ENCODE results near the gene DES. TPM values are rescaled to one million over a fixed set of nuclear protein-coding genes. Genes with fewer than 3 reads are reported as not detected.

Gene DES
- total RNA-seq, 1 experiment from 2014 or later, result not detected

DNA sequence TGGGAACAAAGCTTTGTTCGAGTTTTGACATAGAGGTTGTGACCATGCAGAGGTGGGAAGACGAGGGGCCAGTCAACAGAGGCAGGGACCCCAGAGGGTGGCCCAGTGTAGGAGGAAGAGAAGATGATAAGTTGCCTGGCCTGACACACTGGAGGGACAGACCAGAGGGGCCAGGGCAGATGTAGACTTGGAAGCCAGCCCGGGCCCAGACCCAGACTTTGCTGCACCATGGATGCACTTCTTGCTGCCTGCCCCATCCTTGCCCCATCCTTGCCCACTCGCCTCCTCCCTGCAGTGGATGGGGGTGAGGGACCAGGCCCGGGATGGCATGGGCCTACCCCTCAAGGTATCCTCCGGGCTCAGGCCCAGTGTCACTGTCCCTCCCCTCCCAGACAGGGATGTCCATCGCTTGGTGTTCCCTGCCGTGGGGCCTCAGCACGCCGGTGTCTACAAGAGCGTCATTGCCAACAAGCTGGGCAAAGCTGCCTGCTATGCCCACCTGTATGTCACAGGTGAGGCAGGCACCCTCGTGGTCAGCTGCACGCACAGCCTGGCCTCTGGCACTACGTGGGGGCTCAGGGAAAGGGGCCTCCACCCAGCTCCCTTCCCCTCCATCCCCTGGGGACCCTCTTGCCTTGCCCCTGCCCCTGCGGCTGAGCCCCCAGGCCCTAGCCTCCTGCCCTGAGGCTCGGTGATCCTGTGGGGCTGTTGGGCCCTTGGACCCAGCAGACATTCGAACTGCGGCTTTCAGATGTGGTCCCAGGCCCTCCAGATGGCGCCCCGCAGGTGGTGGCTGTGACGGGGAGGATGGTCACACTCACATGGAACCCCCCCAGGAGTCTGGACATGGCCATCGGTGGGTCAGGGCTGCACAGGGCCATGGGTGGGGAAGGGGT, 53.5 kb downstream of the DES start:
- H3K27ac Mint-ChIP-seq (ENCODE audit: low read depth, unreplicated experiment), result no peak overlapping the region
- TF ChIP-seq, protein P1, sequence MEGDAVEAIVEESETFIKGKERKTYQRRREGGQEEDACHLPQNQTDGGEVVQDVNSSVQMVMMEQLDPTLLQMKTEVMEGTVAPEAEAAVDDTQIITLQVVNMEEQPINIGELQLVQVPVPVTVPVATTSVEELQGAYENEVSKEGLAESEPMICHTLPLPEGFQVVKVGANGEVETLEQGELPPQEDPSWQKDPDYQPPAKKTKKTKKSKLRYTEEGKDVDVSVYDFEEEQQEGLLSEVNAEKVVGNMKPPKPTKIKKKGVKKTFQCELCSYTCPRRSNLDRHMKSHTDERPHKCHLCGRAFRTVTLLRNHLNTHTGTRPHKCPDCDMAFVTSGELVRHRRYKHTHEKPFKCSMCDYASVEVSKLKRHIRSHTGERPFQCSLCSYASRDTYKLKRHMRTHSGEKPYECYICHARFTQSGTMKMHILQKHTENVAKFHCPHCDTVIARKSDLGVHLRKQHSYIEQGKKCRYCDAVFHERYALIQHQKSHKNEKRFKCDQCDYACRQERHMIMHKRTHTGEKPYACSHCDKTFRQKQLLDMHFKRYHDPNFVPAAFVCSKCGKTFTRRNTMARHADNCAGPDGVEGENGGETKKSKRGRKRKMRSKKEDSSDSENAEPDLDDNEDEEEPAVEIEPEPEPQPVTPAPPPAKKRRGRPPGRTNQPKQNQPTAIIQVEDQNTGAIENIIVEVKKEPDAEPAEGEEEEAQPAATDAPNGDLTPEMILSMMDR (IDR thresholded peaks at IDR 0.05; ENCODE audit: unreplicated experiment), result no peak
- intact Hi-C loops (cut with micrococcal nuclease), result no loop called here
- no peaks in the 10 kb centered on the region for H3K4me1 Mint-ChIP-seq (ENCODE audit: insufficient read depth, unreplicated experiment)
- no peak for DNase-seq (ENCODE audit: unreplicated experiment)
- peaks cover 2% of the 10 kb centered on the region for H3K36me3 Mint-ChIP-seq (ENCODE audit: insufficient read depth, unreplicated experiment)
- H3K27me3 Mint-ChIP-seq (ENCODE audit: insufficient read depth, unreplicated experiment), result no peaks in the 10 kb centered on the region
- no peak overlapping the region for H3K4me3 Mint-ChIP-seq (ENCODE audit: unreplicated experiment)
- H3K9me3 Mint-ChIP-seq (ENCODE audit: unreplicated experiment), result no peaks in the 10 kb centered on the region
- CTCF ChIA-PET, result interaction anchor here (0.6 to 1.3 kb wide), 2 partner anchors 10 to 14 kb away, joined by 3 to 4 read pairs; no protein-coding TSS in a partner anchor
- BruUV-seq (replicated peaks), result no TSS peak
- POLR2A ChIA-PET, result no interaction called here

DNA sequence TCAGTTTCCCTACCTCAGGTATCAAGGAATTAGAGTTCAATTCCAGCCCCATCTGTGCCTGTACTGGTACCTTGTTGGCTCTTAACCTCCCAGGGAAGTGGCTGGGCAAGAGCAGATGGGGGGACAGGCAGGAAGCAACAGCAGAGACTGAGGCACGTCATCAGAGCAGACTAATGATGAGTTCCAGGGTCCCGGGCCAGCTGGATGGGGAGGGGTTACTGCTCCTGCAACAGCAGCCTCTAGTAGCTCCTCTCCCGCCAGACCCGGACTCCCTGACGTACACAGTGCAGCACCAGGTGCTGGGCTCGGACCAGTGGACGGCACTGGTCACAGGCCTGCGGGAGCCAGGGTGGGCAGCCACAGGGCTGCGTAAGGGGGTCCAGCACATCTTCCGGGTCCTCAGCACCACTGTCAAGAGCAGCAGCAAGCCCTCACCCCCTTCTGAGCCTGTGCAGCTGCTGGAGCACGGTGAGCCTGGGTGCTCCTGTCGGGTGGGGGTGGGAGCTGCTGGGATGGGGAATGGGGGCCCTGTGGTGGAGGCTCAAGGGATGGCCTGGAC, 54.5 kb downstream of the DES start:
- TF ChIP-seq, protein P1 (IDR thresholded peaks at IDR 0.05; ENCODE audit: unreplicated experiment), result no peak
- ChIA-PET POLR2A (interaction anchor here (0.6 kb wide), 1 partner anchor 24 kb away, joined by 3 read pairs; no protein-coding TSS in a partner anchor), CTCF (interaction anchor here (1.5 to 2.3 kb wide), 2 partner anchors 57 to 70 kb away, joined by 5 to 10 read pairs; no protein-coding TSS in a partner anchor)
- intact Hi-C loops (cut with micrococcal nuclease), result no loop called here
- H3K27ac Mint-ChIP-seq (ENCODE audit: low read depth, unreplicated experiment), result no peak overlapping the region
- peaks cover 7% of the 10 kb centered on the region for H3K36me3 Mint-ChIP-seq (ENCODE audit: insufficient read depth, unreplicated experiment)
- no peaks in the 10 kb centered on the region for H3K4me1 Mint-ChIP-seq (ENCODE audit: insufficient read depth, unreplicated experiment)
- DNase-seq (ENCODE audit: unreplicated experiment), result no peak
- no peaks in the 10 kb centered on the region for H3K27me3 Mint-ChIP-seq (ENCODE audit: insufficient read depth, unreplicated experiment)
- H3K4me3 Mint-ChIP-seq (ENCODE audit: unreplicated experiment), result no peak overlapping the region
- H3K9me3 Mint-ChIP-seq (ENCODE audit: unreplicated experiment), result no peaks in the 10 kb centered on the region
- no TSS peak for BruUV-seq (replicated peaks)

DNA sequence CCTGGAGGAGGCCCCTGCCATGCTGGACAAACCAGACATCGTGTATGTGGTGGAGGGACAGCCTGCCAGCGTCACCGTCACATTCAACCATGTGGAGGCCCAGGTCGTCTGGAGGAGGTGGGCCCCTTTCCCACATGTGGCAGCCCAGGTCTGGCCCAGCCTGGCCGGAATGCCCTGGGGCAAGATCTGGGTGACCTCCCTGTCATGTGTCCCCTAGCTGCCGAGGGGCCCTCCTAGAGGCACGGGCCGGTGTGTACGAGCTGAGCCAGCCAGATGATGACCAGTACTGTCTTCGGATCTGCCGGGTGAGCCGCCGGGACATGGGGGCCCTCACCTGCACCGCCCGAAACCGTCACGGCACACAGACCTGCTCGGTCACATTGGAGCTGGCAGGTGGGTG, 55.3 kb downstream of the DES start:
- DNase-seq (ENCODE audit: unreplicated experiment), result no peak
- intact Hi-C loops (cut with micrococcal nuclease), result no loop called here
- H3K36me3 Mint-ChIP-seq (ENCODE audit: insufficient read depth, unreplicated experiment), result peaks cover 11% of the 10 kb centered on the region
- ChIA-PET POLR2A (interaction anchor here (0.6 to 1.0 kb wide), 2 partner anchors 22 to 24 kb away, joined by 3 read pairs; a partner anchor contains a TSS), CTCF (interaction anchor here (0.7 to 2.3 kb wide), 4 partner anchors 17 to 314 kb away, joined by 3 to 10 read pairs (median 4); no protein-coding TSS in a partner anchor)
- TF ChIP-seq, protein P1 (IDR thresholded peaks at IDR 0.05; ENCODE audit: unreplicated experiment), result no peak
- no TSS peak for BruUV-seq (replicated peaks)
- H3K4me1 Mint-ChIP-seq (ENCODE audit: insufficient read depth, unreplicated experiment), result no peaks in the 10 kb centered on the region
- H3K9me3 Mint-ChIP-seq (ENCODE audit: unreplicated experiment), result no peaks in the 10 kb centered on the region
- no peak overlapping the region for H3K27ac Mint-ChIP-seq (ENCODE audit: low read depth, unreplicated experiment)
- H3K4me3 Mint-ChIP-seq (ENCODE audit: unreplicated experiment), result no peak overlapping the region
- no peaks in the 10 kb centered on the region for H3K27me3 Mint-ChIP-seq (ENCODE audit: insufficient read depth, unreplicated experiment)
